GM13977 (cell line): ENCODE data around the gene SRSF2.

Experiments
- DNase-seq: peaks from one replicate; pipeline ENCODE4 v3.0.0; 2012; ENCODE audit warnings: low spot score
- in situ Hi-C: fragments of 300-500 bp; cut with MboI; formaldehyde crosslinking; loops from one replicate; pipeline ENCODE4 v1.12.0; 2022; ENCODE audit warnings: low sequenced_read_pairs, low pct_unique_long_range_greater_than_20kb, mixed read lengths, inconsistent platforms; ENCODE audit not compliant: unreplicated experiment
- TF ChIP-seq, protein P1 (sequence below): IDR thresholded peaks from 2 replicates; pipeline ENCODE4 v1.5.1; 2012; ENCODE audit warnings: mild to moderate bottlenecking, control low read depth; ENCODE audit not compliant: insufficient read depth; ENCODE audit errors: extremely low read depth, missing control alignments

The SRSF2 gene

DNA sequence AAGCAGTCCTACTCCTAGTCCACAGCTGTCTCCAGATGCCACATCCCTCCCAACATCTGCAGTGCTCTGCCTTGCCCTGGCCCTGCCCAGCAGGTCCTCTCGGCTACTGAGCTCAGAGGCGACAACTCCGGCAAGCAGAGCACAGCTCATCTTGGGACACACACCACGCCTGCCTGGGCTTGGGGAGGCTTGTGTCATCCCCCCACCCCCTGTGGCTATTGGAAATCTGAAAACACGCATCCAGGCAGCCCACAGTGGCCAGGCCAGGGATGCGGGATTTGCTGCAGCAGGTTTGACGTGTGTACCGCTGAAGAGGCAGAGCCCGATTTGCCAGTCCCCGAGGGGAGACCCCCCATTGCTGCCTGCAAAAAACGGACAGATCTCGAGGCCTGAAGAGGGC is 51.8 kb downstream of the SRSF2 start:
- TF ChIP-seq, protein P1, sequence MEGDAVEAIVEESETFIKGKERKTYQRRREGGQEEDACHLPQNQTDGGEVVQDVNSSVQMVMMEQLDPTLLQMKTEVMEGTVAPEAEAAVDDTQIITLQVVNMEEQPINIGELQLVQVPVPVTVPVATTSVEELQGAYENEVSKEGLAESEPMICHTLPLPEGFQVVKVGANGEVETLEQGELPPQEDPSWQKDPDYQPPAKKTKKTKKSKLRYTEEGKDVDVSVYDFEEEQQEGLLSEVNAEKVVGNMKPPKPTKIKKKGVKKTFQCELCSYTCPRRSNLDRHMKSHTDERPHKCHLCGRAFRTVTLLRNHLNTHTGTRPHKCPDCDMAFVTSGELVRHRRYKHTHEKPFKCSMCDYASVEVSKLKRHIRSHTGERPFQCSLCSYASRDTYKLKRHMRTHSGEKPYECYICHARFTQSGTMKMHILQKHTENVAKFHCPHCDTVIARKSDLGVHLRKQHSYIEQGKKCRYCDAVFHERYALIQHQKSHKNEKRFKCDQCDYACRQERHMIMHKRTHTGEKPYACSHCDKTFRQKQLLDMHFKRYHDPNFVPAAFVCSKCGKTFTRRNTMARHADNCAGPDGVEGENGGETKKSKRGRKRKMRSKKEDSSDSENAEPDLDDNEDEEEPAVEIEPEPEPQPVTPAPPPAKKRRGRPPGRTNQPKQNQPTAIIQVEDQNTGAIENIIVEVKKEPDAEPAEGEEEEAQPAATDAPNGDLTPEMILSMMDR: no peak
- no peak for DNase-seq
- in situ Hi-C loops: loop anchor here (10.0 kb wide), 1 partner anchor 161 kb away; no protein-coding TSS in a partner anchor

DNA sequence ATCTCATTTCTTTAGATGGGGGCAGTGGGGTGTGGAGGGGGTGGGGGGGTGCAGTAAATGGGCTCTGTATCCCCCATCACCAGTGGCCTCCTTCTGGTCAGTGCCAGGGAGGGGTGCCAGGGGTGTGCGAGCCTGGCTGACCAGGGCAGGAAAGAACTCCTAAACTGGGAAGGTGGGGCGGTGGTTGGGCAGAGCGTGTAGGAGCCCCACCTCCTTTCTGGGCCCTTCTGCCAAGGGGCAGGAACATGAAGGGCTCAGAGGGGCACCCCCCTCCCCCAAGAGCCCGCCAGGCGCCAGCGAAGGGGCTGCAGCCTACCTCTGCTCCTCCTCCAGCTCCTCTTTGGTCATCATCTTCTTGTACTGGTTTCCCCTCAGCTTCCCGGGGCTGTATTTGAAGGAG is 52.4 kb downstream of the SRSF2 start:
- TF ChIP-seq, protein P1: no peak
- in situ Hi-C loops: loop anchor here (10.0 kb wide), 1 partner anchor 160 kb away; no protein-coding TSS in a partner anchor
- DNase-seq: no peak
